Panc1 (cell line): ENCODE results near the gene CAMK1D. TPM values are rescaled to one million over a fixed set of nuclear protein-coding genes. Genes with fewer than 3 reads are reported as not detected.

Experiments
- ATAC-seq: fragments of 200-7000 bp; cut with Tn5 transposase; 2 replicates; pipeline ENCODE4 v1.9.1; 2020; ENCODE audit warnings: mild to moderate bottlenecking, moderate library complexity
- BruUV-seq: library from RNA; stranded (reverse); fragments of 400-500 nt; replicated peaks from 2 replicates; lab custom pipeline; 2021; lab: Mats Ljungman, UMichigan
- CTCF ChIA-PET: fragments of 300-600 bp; sonication (Branson Sonifier 250); formaldehyde crosslinking; loops from one replicate; lab custom pipeline; 2022; ENCODE audit warnings: antibody characterized with exemption; lab: Charles Lee
- POLR2A ChIA-PET: fragments of 300-600 bp; sonication (Branson Sonifier 250); formaldehyde crosslinking; loops from one replicate; lab custom pipeline; 2022; ENCODE audit warnings: antibody characterized with exemption; lab: Charles Lee
- DNase-seq: peaks from one replicate; pipeline ENCODE4 v3.0.0-alpha.2; 2010; ENCODE audit warnings: low read depth, low spot score
- H3K27ac ChIP-seq: 2 replicates; pipeline ENCODE4 v1.5.1; 2011; ENCODE audit warnings: mild to moderate bottlenecking, low read length, inconsistent platforms
- H3K27me3 ChIP-seq: fragments of 200-500 bp; sonication (Bioruptor generic); 2 replicates; pipeline ENCODE4 v1.6.0; 2014; ENCODE audit warnings: low read length, inconsistent platforms; ENCODE audit not compliant: control insufficient read depth, insufficient read depth
- H3K36me3 ChIP-seq: fragments of 200-500 bp; sonication (Bioruptor generic); 2 replicates; pipeline ENCODE4 v1.5.1; 2014; ENCODE audit warnings: inconsistent platforms, mild to moderate bottlenecking, low read length, moderate library complexity; ENCODE audit not compliant: control insufficient read depth, insufficient read depth
- H3K4me1 ChIP-seq: 2 replicates; pipeline ENCODE4 v1.5.1; 2011; ENCODE audit warnings: inconsistent platforms, mild to moderate bottlenecking, low read length, moderate library complexity; ENCODE audit not compliant: control insufficient read depth, insufficient read depth
- H3K4me3 ChIP-seq, 2 experiments: 2 replicates each; pipeline ENCODE4 v1.5.1; 2011 to 2012; ENCODE audit warnings: low read depth in 2 of 2, low read length in 2 of 2, mild to moderate bottlenecking in 2 of 2, inconsistent platforms in 1 of 2, moderate library complexity in 1 of 2
- H3K9me3 ChIP-seq: fragments of 200-500 bp; sonication (Bioruptor generic); 2 replicates; pipeline ENCODE4 v1.5.1; 2014; ENCODE audit warnings: low read depth, mild to moderate bottlenecking, inconsistent platforms, low read length, moderate library complexity; ENCODE audit not compliant: control insufficient read depth, insufficient read depth
- CTCF ChIP-seq: fragments of 450-650 bp; IDR thresholded peaks from 2 replicates; pipeline ENCODE4 v1.5.1; 2017; ENCODE audit warnings: mild to moderate bottlenecking
- POLR2AphosphoS5 ChIP-seq: IDR thresholded peaks from 2 replicates; pipeline ENCODE4 v1.6.1; 2012; ENCODE audit warnings: mild to moderate bottlenecking, low read depth, low read length, moderate library complexity
- REST ChIP-seq, 2 experiments: IDR thresholded peaks; 2 replicates each; pipeline ENCODE4 v1.6.1; 2011 to 2012; ENCODE audit warnings: low read depth in 2 of 2, control low read depth in 1 of 2, low read length in 1 of 2, mild to moderate bottlenecking in 1 of 2, moderate library complexity in 1 of 2; ENCODE audit not compliant: insufficient read depth in 1 of 2
- SIN3A ChIP-seq: IDR thresholded peaks from 2 replicates; pipeline ENCODE4 v1.6.1; 2012; ENCODE audit warnings: low read depth, mild to moderate bottlenecking, low read length, moderate library complexity, borderline replicate concordance; ENCODE audit not compliant: insufficient read depth
- TCF7L2 ChIP-seq: IDR thresholded peaks from 2 replicates; pipeline ENCODE4 v1.6.1; 2011; ENCODE audit warnings: mild to moderate bottlenecking, low read depth, low read length, inconsistent platforms
- in situ Hi-C: cut with HindIII; loops from 2 replicates; pipeline ENCODE4 v1.10.0; 2016; ENCODE audit warnings: low sequenced_read_pairs, low pct_unique_long_range_greater_than_20kb
- intact Hi-C: fragments of 100-400 bp; cut with micrococcal nuclease; formaldehyde crosslinking; loops from one replicate; pipeline ENCODE4 v1.10.0; 2022; ENCODE audit not compliant: unreplicated experiment
- total RNA-seq: library from RNA; stranded (reverse); gene quantifications from one replicate; pipeline ENCODE4 v1.2.1, GENCODE V29; 2021; ENCODE audit not compliant: unreplicated experiment

CAMK1D gene
- total RNA-seq, 1 experiment from 2014 or later = 5.7 TPM

- no peaks in the 10 kb centered on the region for H3K36me3 ChIP-seq
- ChIA-PET POLR2A (no interaction called here), CTCF (no interaction called here)
- H3K4me3 ChIP-seq = no peak overlapping the region
- intact Hi-C loops = no loop called here
- no TSS peak for BruUV-seq
- no peaks in the 10 kb centered on the region for H3K9me3 ChIP-seq
- DNase-seq (no peak), ATAC-seq (no peak)
- H3K4me1 ChIP-seq = no peaks in the 10 kb centered on the region
- TF ChIP-seq POLR2AphosphoS5 = no peak
- no peak for TF ChIP-seq TCF7L2
- TF ChIP-seq SIN3A = no peak
- TF ChIP-seq CTCF = no peak
- no peak for TF ChIP-seq REST (IDR thresholded peaks at IDR 0.05; ENCODE audit: insufficient read depth in 1 of 2, low read depth in 2 of 2, low read length in 1 of 2)
- H3K27me3 ChIP-seq = no peaks in the 10 kb centered on the region
- in situ Hi-C loops = no loop called here
- no peak overlapping the region for H3K27ac ChIP-seq
These were observed 150.0 kb downstream of the CAMK1D start for GRCh38 chr10:12499076-12499986.

DNA sequence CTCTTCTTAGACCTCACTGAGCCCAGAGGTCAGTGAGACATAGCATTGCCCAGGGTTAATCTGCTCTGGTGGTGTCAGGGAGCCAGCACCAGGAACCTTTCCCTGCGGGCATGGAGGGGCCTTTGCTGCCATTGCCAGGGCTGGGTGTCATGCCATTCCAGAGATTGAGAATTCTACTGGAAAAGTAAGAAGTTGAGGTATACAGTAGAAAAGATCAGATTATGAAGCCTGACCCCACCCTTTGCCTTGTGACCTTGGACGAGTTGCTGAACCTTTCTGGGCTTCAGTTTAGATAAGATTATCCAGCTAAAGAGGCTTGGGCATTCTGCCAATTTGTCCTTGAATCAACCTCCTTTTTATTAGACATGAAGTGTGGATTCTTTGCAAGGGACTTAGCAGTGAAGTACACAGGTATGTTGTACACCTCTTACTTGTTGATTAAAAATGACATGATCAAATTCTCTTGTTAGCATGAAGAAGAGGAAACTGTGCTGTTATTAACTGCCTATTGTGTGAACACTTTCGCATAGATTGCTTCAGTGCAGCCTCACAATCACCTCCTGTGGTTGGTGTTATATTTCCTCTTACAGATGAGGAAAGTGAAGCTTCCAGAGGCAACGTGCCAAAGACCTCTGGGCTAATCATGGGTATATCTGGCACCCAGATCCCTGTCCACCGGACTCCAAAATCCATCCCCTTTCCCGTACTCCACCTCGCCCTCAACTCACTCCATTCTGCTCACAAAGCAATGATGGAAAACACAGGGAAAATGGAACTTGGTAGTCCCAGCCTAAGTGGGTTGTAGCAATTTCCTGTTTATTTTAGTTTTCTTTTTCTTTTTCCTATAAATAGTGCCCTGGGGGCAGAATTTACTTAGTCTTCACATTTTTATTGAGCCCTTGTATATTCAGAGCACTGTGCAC, 151.3 kb downstream of the CAMK1D start:
- intact Hi-C loops (no loop called here), in situ Hi-C loops (no loop called here)
- ATAC-seq (no peak), DNase-seq (no peak)
- no peaks in the 10 kb centered on the region for H3K9me3 ChIP-seq
- H3K27ac ChIP-seq = no peak overlapping the region
- no peaks in the 10 kb centered on the region for H3K36me3 ChIP-seq
- POLR2A ChIA-PET = no interaction called here
- no TSS peak for BruUV-seq
- TF ChIP-seq REST (IDR thresholded peaks at IDR 0.05; ENCODE audit: insufficient read depth in 1 of 2, low read depth in 2 of 2, low read length in 1 of 2) (no peak), CTCF (no peak), TCF7L2 (no peak), POLR2AphosphoS5 (no peak), SIN3A (no peak)
- H3K4me1 ChIP-seq = no peaks in the 10 kb centered on the region
- no peak overlapping the region for H3K4me3 ChIP-seq
- no peaks in the 10 kb centered on the region for H3K27me3 ChIP-seq
- CTCF ChIA-PET = no interaction called here
